Small intestine (tissue), 7 donors: Measurements from ENCODE around the gene SPTBN4. TPM values are rescaled to one million over a fixed set of nuclear protein-coding genes. Genes with fewer than 3 reads are reported as not detected.
"Not testable (repeated sequence)": the region's sequence is repeated elsewhere in the genome, so short reads cannot be mapped to it uniquely, and the experiment has no call there.

Experiments used
- DNase-seq, 2 donors: peaks; one replicate each; pipeline versions ENCODE4 v3.0.0 to v3.0.0-alpha.2; 2013
- FAIRE-seq: peaks from 2 replicates; lab custom pipeline; 2012; peaks lifted over from hg19 to GRCh38; lab: Jason Lieb, UNC
- H3K27ac ChIP-seq, 3 donors: one replicate each; pipeline ENCODE4 v1.5.1; 2013; ENCODE audit warnings: low read length in 2 of 3, mild to moderate bottlenecking in 2 of 3, control low read depth in 1 of 3, inconsistent platforms in 1 of 3, low read depth in 1 of 3, moderate library complexity in 1 of 3
- H3K27me3 ChIP-seq, 3 donors: one replicate each; pipeline ENCODE4 v1.6.1; 2013; ENCODE audit warnings: low read length in 3 of 3, inconsistent platforms in 1 of 3; ENCODE audit not compliant: control insufficient read depth in 3 of 3, insufficient read depth in 3 of 3
- H3K36me3 ChIP-seq, 3 donors: one replicate each; pipeline ENCODE4 v1.6.1; 2013; ENCODE audit warnings: low read length in 3 of 3, inconsistent platforms in 1 of 3, low read depth in 1 of 3, mild to moderate bottlenecking in 1 of 3, moderate library complexity in 1 of 3; ENCODE audit not compliant: control insufficient read depth in 3 of 3, insufficient read depth in 2 of 3
- H3K4me1 ChIP-seq, 3 donors: one replicate each; pipeline ENCODE4 v1.6.1; 2013; ENCODE audit warnings: low read length in 2 of 3, inconsistent platforms in 1 of 3, low read depth in 1 of 3, mild to moderate bottlenecking in 1 of 3, moderate library complexity in 1 of 3; ENCODE audit not compliant: control insufficient read depth in 3 of 3, insufficient read depth in 2 of 3
- H3K4me3 ChIP-seq, 3 donors: one replicate each; pipeline ENCODE4 v1.5.1; 2013; ENCODE audit warnings: low read length in 3 of 3, control low read depth in 1 of 3, inconsistent platforms in 1 of 3, low read depth in 1 of 3, mild to moderate bottlenecking in 1 of 3, moderate library complexity in 1 of 3
- H3K9me3 ChIP-seq, 2 donors: one replicate each; pipeline ENCODE4 v1.6.1; 2013; ENCODE audit warnings: low read depth in 1 of 2, low read length in 1 of 2; ENCODE audit not compliant: control insufficient read depth in 2 of 2, insufficient read depth in 1 of 2
- WGBS, 3 donors: extraction: QIAGEN DNeasy Blood & Tissue Kit; methylation state at CpG; one replicate each; pipeline ENCODE4 v1.1.7; 2013; 5-methylcytosine and 5-hydroxymethylcytosine counted together
- polyA plus RNA-seq, 4 donors: library from polyadenylated mRNA; stranded (reverse) in 3 of 4; unstranded in 1 of 4; fragments of 200-250 nt in 3 of 4; fragments of 120-200 nt in 1 of 4; gene quantifications; one replicate each; pipeline versions ENCODE4 v1.2.1 to v1.2.3, GENCODE V29; 2013
- donor health status: healthy with polysubstance abuse.
- donor health status: control.
- donor health status: control.
- donor health status: Bipolar disorder and iron deficiency.
- donor health status: healthy.

The SPTBN4 gene
- polyA plus RNA-seq, 4 donors, result 1.1 to 2.0 (median 1.8) TPM; not detected in 1

DNA sequence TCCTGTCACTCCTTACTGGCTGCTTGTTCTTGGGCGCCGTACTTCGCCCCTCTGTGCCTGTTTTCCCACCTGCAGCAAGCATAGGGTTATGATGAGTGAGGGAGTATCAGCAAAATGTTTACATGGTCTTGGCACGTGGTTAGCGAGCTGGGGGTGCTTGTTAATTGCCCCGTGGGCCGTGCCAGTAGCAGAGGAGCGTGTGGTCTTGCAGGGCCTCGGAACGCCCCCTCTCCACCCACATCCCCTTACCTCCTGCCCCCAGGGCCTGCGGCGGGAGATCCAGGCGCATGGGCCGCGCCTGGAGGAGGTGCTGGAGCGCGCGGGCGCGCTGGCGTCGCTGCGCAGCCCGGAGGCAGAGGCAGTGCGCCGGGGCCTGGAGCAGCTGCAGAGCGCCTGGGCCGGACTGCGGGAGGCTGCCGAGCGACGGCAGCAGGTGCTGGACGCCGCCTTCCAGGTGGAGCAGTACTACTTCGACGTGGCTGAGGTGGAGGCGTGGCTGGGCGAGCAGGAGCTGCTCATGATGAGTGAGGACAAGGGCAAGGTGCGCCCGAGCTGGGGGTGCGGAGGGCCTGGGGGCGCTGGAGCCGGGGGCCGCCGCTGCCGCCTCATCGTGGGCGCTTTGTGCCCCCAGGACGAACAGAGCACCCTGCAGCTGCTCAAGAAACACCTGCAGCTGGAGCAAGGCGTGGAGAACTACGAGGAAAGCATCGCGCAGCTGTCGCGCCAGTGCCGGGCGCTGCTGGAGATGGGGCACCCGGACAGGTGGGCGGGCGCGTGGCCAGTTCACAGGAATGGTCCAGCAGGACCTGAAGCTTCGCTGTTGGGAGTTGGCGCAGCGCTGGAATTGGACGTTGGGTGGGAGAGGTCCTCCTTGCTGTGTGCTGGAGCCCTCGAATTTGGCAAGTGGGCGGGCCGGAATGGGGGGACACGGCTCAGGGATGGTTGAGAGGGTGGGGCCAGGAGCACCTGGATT lies 87.4 kb downstream of the SPTBN4 start:
- Histone ChIP-seq H3K9me3 (no peaks in the 10 kb centered on the region), H3K27me3 (peaks cover 7 to 31% (median 16%) of the 10 kb centered on the region in 3 donors), H3K27ac (no peak overlapping the region), H3K4me3 (no peak overlapping the region), H3K4me1 (no peaks in the 10 kb centered on the region), H3K36me3 (no peaks in the 10 kb centered on the region)
- 8 to 15% (median 12%) methylated on average over 63 to 69 of the region's 69 CpGs for WGBS, 3 donors
- peak; percentile 30 to 55 for DNase-seq
- no peak for FAIRE-seq

GRCh38 chr19:40555978-40556689 lies 89.3 kb downstream of the SPTBN4 start:
- FAIRE-seq (no peak), DNase-seq (no peak)
- Histone ChIP-seq H3K4me3 (no peak overlapping the region), H3K4me1 (no peaks in the 10 kb centered on the region), H3K9me3 (no peaks in the 10 kb centered on the region), H3K27me3 (peaks cover 7 to 36% (median 16%) of the 10 kb centered on the region in 3 donors), H3K27ac (no peak overlapping the region), H3K36me3 (no peaks in the 10 kb centered on the region)
- WGBS, 3 donors, result 60 to 78% (median 70%) methylated on average over 17 of the region's 17 CpGs

DNA sequence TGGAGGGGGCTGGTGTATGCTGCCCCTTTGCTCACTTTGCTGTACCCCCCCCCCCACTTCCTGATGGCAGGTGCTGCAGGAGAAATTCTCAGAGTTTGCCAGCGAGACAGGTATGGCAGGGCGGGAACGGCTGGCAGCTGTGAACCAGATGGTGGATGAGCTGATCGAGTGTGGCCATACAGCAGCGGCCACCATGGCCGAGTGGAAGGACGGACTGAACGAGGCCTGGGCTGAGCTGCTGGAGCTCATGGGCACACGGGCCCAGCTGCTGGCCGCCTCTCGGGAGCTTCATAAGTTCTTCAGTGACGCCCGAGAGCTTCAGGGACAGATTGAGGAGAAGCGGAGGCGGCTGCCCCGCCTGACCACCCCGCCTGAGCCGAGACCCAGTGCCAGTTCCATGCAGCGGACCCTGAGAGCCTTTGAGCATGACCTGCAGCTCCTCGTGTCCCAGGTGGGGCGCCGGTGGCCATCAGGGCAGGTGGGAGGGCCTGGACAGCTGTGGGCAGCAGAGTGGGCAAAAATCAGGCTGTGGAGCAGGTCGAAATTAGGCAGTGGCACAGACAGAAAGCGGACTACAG lies 90.2 kb downstream of the SPTBN4 start:
- H3K36me3 ChIP-seq, result no peaks in the 10 kb centered on the region
- 76 to 87% (median 80%) methylated on average over 24 of the region's 24 CpGs for WGBS, 3 donors
- DNase-seq (no peak), FAIRE-seq (no peak)
- no peaks in the 10 kb centered on the region for H3K9me3 ChIP-seq
- H3K27me3 ChIP-seq, result peaks cover 7 to 36% (median 16%) of the 10 kb centered on the region in 3 donors
- H3K27ac ChIP-seq, result no peak overlapping the region
- H3K4me3 ChIP-seq, result no peak overlapping the region
- no peaks in the 10 kb centered on the region for H3K4me1 ChIP-seq

DNA sequence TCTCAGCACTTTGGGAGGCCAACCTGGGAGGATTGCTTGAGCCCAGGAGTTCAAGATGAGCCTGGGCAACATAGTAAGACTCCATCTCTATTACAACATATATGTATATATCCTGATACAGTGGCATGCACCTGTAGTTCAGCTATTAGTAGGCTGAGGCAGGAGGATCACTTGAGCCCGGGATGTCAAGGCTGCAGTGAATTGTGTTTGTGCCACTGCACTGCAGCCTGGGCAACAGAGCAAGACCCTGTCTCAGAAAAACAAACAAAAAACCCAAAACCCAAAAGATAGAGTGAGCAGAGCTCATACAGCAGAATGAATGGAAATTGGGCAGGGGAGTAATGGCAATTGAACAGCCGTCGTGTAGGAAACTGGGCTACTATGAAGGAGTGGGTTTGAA lies 92.6 kb downstream of the SPTBN4 start:
- Histone ChIP-seq H3K9me3 (no peaks in the 10 kb centered on the region), H3K27me3 (peaks cover under 1 to 27% (median 6%) of the 10 kb centered on the region in 3 donors), H3K4me1 (no peaks in the 10 kb centered on the region), H3K36me3 (no peaks in the 10 kb centered on the region), H3K27ac (no peak overlapping the region), H3K4me3 (no peak overlapping the region)
- FAIRE-seq, result no peak
- WGBS, 3 donors, result 65 to 81% (median 76%) methylated on average over 3 of the region's 3 CpGs
- no peak for DNase-seq

DNA sequence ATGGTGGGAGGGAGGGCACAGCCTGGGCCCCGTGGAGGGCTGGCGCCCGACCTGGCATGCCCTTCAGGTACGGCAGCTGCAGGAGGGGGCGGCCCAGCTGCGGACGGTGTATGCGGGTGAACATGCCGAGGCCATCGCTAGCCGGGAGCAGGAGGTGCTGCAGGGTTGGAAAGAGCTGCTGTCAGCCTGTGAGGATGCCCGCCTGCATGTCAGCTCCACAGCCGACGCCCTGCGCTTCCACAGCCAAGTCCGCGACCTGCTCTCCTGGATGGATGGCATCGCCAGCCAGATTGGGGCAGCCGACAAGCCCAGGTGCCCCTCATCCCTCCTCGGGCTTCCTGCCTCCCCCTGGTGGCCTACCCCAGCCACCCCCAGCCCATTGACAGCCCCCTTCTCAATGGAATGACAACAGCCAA lies 93.3 kb downstream of the SPTBN4 start:
- no peak for FAIRE-seq
- Histone ChIP-seq H3K27me3 (peaks cover 0 to 20% (median under 1%) of the 10 kb centered on the region in 3 donors), H3K4me3 (no peak overlapping the region), H3K4me1 (no peaks in the 10 kb centered on the region), H3K27ac (no peak overlapping the region), H3K36me3 (no peaks in the 10 kb centered on the region), H3K9me3 (no peaks in the 10 kb centered on the region)
- no peak for DNase-seq
- WGBS, 3 donors, result 45 to 64% (median 60%) methylated on average over 14 to 20 of the region's 20 CpGs

DNA sequence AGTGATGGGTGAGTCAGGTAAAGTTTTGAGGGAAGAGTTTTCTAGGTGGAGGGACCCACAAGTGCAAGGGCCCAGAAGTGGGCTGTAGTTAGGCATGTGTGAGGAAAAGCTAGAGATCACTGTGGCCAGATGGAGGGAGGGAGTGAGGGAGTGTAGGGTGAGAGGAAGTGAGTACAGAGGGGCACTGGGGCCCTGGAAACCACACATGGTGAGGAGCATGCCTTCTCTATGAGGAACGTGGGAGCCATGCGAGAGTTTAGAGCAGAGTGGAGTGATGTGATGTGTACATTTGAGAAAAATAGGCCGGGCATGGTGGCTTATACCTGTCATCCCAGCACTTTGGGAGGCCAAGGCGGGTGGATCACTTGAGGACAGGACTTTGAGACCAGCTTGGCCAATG lies 95.1 kb downstream of the SPTBN4 start:
- Histone ChIP-seq H3K4me3 (no peak overlapping the region), H3K4me1 (no peaks in the 10 kb centered on the region), H3K27me3 (peaks cover 4 to 29% (median 5%) of the 10 kb centered on the region in 3 donors), H3K9me3 (no peaks in the 10 kb centered on the region), H3K27ac (no peak overlapping the region), H3K36me3 (no peaks in the 10 kb centered on the region)
- FAIRE-seq, result no peak
- 64 to 68% (median 66%) methylated on average over 4 of the region's 4 CpGs for WGBS, 3 donors
- DNase-seq, result no peak

DNA sequence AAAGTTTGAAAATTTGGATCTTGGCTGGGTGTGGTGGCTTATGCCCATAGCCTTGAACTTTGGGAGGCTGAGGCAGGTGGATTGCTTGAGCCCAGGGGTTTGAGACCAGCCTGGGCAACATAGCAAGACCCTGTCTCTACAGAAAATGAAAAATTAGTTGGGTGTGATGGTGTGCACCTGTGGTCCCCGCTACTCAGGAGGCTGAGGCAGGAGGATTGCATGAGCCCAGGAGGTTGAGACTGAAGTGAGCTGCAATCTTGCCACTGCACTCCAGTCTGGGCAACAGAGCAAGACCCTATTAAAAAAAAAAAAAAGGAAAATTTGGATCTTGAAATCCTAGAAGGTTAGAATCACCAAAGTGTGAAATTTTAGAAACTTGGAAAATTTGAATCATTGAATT lies 97.7 kb downstream of the SPTBN4 start:
- H3K36me3 ChIP-seq, H3K4me1 ChIP-seq, H3K4me3 ChIP-seq, DNase-seq, H3K27ac ChIP-seq, FAIRE-seq, H3K9me3 ChIP-seq: not testable (repeated sequence)
- WGBS, 3 donors, result 80 to 93% (median 92%) methylated on average over 1 of the region's 1 CpG
- H3K27me3 ChIP-seq, result peaks cover 12 to 53% (median 15%) of the 10 kb centered on the region in 3 donors

GRCh38 chr19:40565355-40565754 lies 98.6 kb downstream of the SPTBN4 start:
- Histone ChIP-seq H3K4me3 (no peak overlapping the region), H3K36me3 (no peaks in the 10 kb centered on the region), H3K9me3 (peaks cover 0 to 2% of the 10 kb centered on the region in 2 donors), H3K27me3 (peaks cover 12 to 50% (median 15%) of the 10 kb centered on the region in 3 donors), H3K27ac (no peak overlapping the region), H3K4me1 (peaks cover 0 to 4% (median 3%) of the 10 kb centered on the region in 3 donors)
- no peak for FAIRE-seq
- DNase-seq, result no peak
- 61 to 72% (median 63%) methylated on average over 7 of the region's 7 CpGs for WGBS, 3 donors
